K562 (cell line): ENCODE measurements around the gene THAP9. TPM values are rescaled to one million over a fixed set of nuclear protein-coding genes. Genes with fewer than 3 reads are reported as not detected.
A peak's percentile ranks its signal among the peaks of the same experiment; 100 is the strongest.

Experiments used
- GATA2 ChIP-seq: sonication (generic); formaldehyde crosslinking; IDR thresholded peaks from 2 replicates; pipeline ENCODE4 v1.4.0; 2020; ENCODE audit warnings: mild to moderate bottlenecking, missing genetic modification reagents
- IFI16 ChIP-seq: fragments of 250-450 bp; sonication (Bioruptor Pico); IDR thresholded peaks from 2 replicates; pipeline ENCODE4 v2.1.2; 2022; ENCODE audit warnings: mild to moderate bottlenecking, inconsistent platforms
- IRF1 ChIP-seq: sonication (generic); formaldehyde crosslinking; IDR thresholded peaks from 2 replicates; pipeline ENCODE4 v1.8.0; 2022; ENCODE audit warnings: missing genetic modification reagents, mild to moderate bottlenecking, borderline replicate concordance
- KDM4B ChIP-seq, 2 experiments: fragments of 450-650 bp in 1 of 2; sonication (generic) in 1 of 2; IDR thresholded peaks; 2 replicates each; pipeline ENCODE4 v1.6.1; 2016 to 2017; ENCODE audit warnings: borderline replicate concordance in 2 of 2, antibody characterized with exemption in 1 of 2, low read depth in 1 of 2, mild to moderate bottlenecking in 1 of 2
- MAX ChIP-seq: sonication (generic); formaldehyde crosslinking; IDR thresholded peaks from 2 replicates; pipeline ENCODE4 v1.9.0; 2022; ENCODE audit warnings: mild to moderate bottlenecking, missing genetic modification reagents
- MXD1 ChIP-seq: fragments of 250-450 bp; sonication (Bioruptor Pico); IDR thresholded peaks from 2 replicates; pipeline ENCODE4 v1.8.0; 2021; ENCODE audit warnings: borderline replicate concordance, mild to moderate bottlenecking, moderate library complexity; ENCODE audit not compliant: poor library complexity, severe bottlenecking
- NFRKB ChIP-seq: fragments of 450-650 bp; IDR thresholded peaks from 2 replicates; pipeline ENCODE4 v1.6.1; 2016; ENCODE audit warnings: low read depth
- PHB2 ChIP-seq: fragments of 450-650 bp; IDR thresholded peaks from 2 replicates; pipeline ENCODE4 v1.6.1; 2017; ENCODE audit warnings: low read depth
- PML ChIP-seq: IDR thresholded peaks from 2 replicates; pipeline ENCODE4 v1.6.1; 2012; ENCODE audit warnings: low read length, inconsistent platforms
- PREB ChIP-seq: sonication (generic); formaldehyde crosslinking; IDR thresholded peaks from 2 replicates; pipeline ENCODE4 v1.8.1; 2023; ENCODE audit warnings: mild to moderate bottlenecking, missing genetic modification reagents
- REST ChIP-seq, 2 experiments: fragments of 450-650 bp; formaldehyde crosslinking in 1 of 2; IDR thresholded peaks; 2 replicates each; pipeline versions ENCODE4 v1.4.0 to v1.6.1; 2014 to 2020; ENCODE audit warnings: mild to moderate bottlenecking in 2 of 2, borderline replicate concordance in 1 of 2, low read depth in 1 of 2
- SMAD2 ChIP-seq: fragments of 150-350 bp; IDR thresholded peaks from 2 replicates; pipeline ENCODE4 v1.6.1; 2014; ENCODE audit warnings: low read depth, mild to moderate bottlenecking, low read length
- SNIP1 ChIP-seq: fragments of 450-650 bp; IDR thresholded peaks from 2 replicates; pipeline ENCODE4 v1.7.1; 2017; ENCODE audit warnings: low read depth, mild to moderate bottlenecking
- U2AF1 ChIP-seq: fragments of 200-400 bp; formaldehyde crosslinking; optimal IDR thresholded peaks from 2 replicates; pipeline ENCODE3; 2017; ENCODE audit warnings: mild to moderate bottlenecking, low read depth, low read length, moderate library complexity
- ZNF174 ChIP-seq: fragments of 250-450 bp; sonication (Bioruptor Pico); IDR thresholded peaks from 2 replicates; pipeline ENCODE4 v1.4.0; 2020; ENCODE audit warnings: mild to moderate bottlenecking
- ZNF384 ChIP-seq: IDR thresholded peaks from 2 replicates; pipeline ENCODE4 v1.6.1; 2012; ENCODE audit warnings: low read depth, low read length, improper control_type of control experiment
- ZNF696 ChIP-seq: fragments of 250-450 bp; sonication (Bioruptor Pico); conservative IDR thresholded peaks from 2 replicates; pipeline ENCODE4 v1.4.0; 2020; ENCODE audit warnings: mild to moderate bottlenecking, moderate library complexity
- polyA plus RNA-seq, 8 experiments: library from polyadenylated mRNA; depleted of rRNA in 4 of 8; stranded (reverse) in 5 of 8; unstranded in 3 of 8; fragments of >200 nt; fragmentation: Nextera tagmentation in 2 of 8; fragmentation: Illumina TruSeq in 1 of 8; extraction: Ambion mirVana in 2 of 8; extraction: Trizol in 1 of 8; gene quantifications; 2 replicates each; pipeline versions ENCODE4 v1.2.1 to v1.2.3, GENCODE V29; 2011 to 2014; ENCODE audit warnings: inconsistent platforms in 1 of 8, missing spikeins in 1 of 8
- total RNA-seq, 7 experiments: library from RNA; depleted of rRNA in 6 of 7; stranded (reverse); fragments of >200 nt in 6 of 7; fragmentation: Illumina TruSeq in 2 of 7; extraction: Trizol in 2 of 7; gene quantifications; 2 replicates each; pipeline versions ENCODE4 v1.2.1 to v1.2.3, GENCODE V29; 2011 to 2021; ENCODE audit warnings: low replicate concordance in 1 of 7

THAP9 gene
- total and polyA plus RNA-seq, 9 of the 15 experiments (the other 6 are each of a cell fraction or from before 2014, with no cell fraction given): 3.4 to 7.0 (median 5.4) TPM

GRCh38 chr4:82900411-82901182 is at the start of gene THAP9 (continued):
- TF ChIP-seq KDM4B (IDR thresholded peaks at IDR 0.05; ENCODE audit: borderline replicate concordance in 2 of 2, low read depth in 1 of 2) (no peak), GATA2 (peak; percentile 1; the same call in 1 of the 2 replicates), ZNF696 (CRISPR knock-in tag) (no peak), SMAD2 (no peak), ZNF384 (no peak), MAX (CRISPR knock-in tag) (peak; percentile 81), SNIP1 (no peak), IFI16 (no peak), PML (peak; percentile 86), REST (IDR thresholded peaks at IDR 0.05; ENCODE audit: borderline replicate concordance) (no peak), REST (CRISPR knock-in tag; IDR thresholded peaks at IDR 0.05; ENCODE audit: low read depth) (no peak), ZNF174 (CRISPR knock-in tag) (no peak), IRF1 (no peak), PREB (no peak), MXD1 (CRISPR knock-in tag) (no peak), U2AF1 (no peak), PHB2 (no peak), NFRKB (no peak; the same call in none of the 2 replicates)
